DMS153 treated with DMSO at 0.1 percent for 48 hours (cell line): ENCODE results near the gene NR2F1-AS1.
"Not testable (repeated sequence)": the region's sequence is repeated elsewhere in the genome, so short reads cannot be mapped to it uniquely, and the experiment has no call there.

Experiments
- DNase-seq: peaks from one replicate; lab custom pipeline; 2025; ENCODE audit not compliant: unreplicated experiment; lab: John Stamatoyannopoulos, UW

NR2F1-AS1 gene

GRCh38 chr5:93532370-93532769 is 48.6 kb downstream of the NR2F1-AS1 start:
- DNase-seq = no peak

- DNase-seq = not testable (repeated sequence)
These were observed 59.2 kb downstream of the NR2F1-AS1 start for GRCh38 chr5:93521815-93522214.

GRCh38 chr5:93519740-93520139 is 61.3 kb downstream of the NR2F1-AS1 start:
- DNase-seq = no peak

- DNase-seq = no peak
These were observed 63.2 kb downstream of the NR2F1-AS1 start for GRCh38 chr5:93517828-93518227.

GRCh38 chr5:93513298-93513697 is 67.7 kb downstream of the NR2F1-AS1 start:
- DNase-seq = no peak

- no peak for DNase-seq
These were observed 68.2 kb downstream of the NR2F1-AS1 start for GRCh38 chr5:93512799-93513198.

- no peak for DNase-seq
These were observed 69.6 kb downstream of the NR2F1-AS1 start for GRCh38 chr5:93511445-93511844.

GRCh38 chr5:93510626-93511380 is 70.2 kb downstream of the NR2F1-AS1 start:
- no peak for DNase-seq

GRCh38 chr5:93505553-93505952 is 75.5 kb downstream of the NR2F1-AS1 start:
- DNase-seq = not testable (repeated sequence)

GRCh38 chr5:93503598-93504067 is 77.4 kb downstream of the NR2F1-AS1 start:
- DNase-seq = no peak

- DNase-seq = peak; percentile 5
These were observed 83.9 kb downstream of the NR2F1-AS1 start for GRCh38 chr5:93497096-93497495.

- DNase-seq = no peak
These were observed 101.0 kb downstream of the NR2F1-AS1 start for GRCh38 chr5:93479982-93480509.

GRCh38 chr5:93477816-93478215 is 103.2 kb downstream of the NR2F1-AS1 start:
- DNase-seq = no peak

GRCh38 chr5:93476251-93476742 is 104.7 kb downstream of the NR2F1-AS1 start:
- DNase-seq = no peak

GRCh38 chr5:93462916-93463315 is 118.1 kb downstream of the NR2F1-AS1 start:
- DNase-seq = no peak

GRCh38 chr5:93461756-93462155 is 119.3 kb downstream of the NR2F1-AS1 start:
- DNase-seq = no peak

- DNase-seq = no peak
These were observed 120.7 kb downstream of the NR2F1-AS1 start for GRCh38 chr5:93460286-93460685.

GRCh38 chr5:93456796-93457195 is 124.2 kb downstream of the NR2F1-AS1 start:
- not testable (repeated sequence) for DNase-seq

GRCh38 chr5:93454896-93455295 is 126.1 kb downstream of the NR2F1-AS1 start:
- DNase-seq = no peak

- DNase-seq = no peak
These were observed 128.8 kb downstream of the NR2F1-AS1 start for GRCh38 chr5:93452255-93452654.

GRCh38 chr5:93438124-93438523 is 142.9 kb downstream of the NR2F1-AS1 start:
- no peak for DNase-seq

GRCh38 chr5:93436083-93436482 is 144.9 kb downstream of the NR2F1-AS1 start:
- no peak for DNase-seq
